AG09319 (cell line): ENCODE data around the gene ADAMTS18.

Experiments
- DNase-seq: peaks from one replicate; pipeline ENCODE4 v3.0.0-alpha.2; 2010; ENCODE audit warnings: low read depth; ENCODE audit errors: extremely low read depth
- CTCF ChIP-seq: IDR thresholded peaks from 2 replicates; pipeline ENCODE4 v1.5.1; 2011; ENCODE audit warnings: low read depth, mild to moderate bottlenecking, inconsistent platforms, low read length, moderate library complexity

Gene ADAMTS18

DNA sequence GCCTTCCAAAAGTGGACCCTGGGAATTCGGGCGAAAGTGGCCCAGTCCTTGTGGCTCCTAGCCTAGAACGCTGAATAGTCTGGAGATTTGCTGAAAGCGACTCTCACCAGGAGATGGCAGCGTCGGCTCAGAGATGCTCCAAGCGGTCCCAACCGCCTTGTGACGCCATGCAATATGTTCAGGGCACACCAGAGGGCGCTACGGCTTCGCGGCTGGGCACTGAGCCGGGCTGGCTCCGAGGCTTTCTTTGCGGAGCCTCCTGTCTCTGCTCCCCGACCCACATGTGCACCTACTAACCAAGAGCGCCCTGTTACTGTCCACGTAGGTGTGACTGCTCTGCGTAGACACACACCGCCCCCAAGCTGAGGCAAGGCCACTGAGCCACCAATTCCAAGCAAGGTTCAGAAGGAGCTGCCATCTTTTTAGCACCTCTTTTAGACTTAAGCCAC lies 198.7 kb downstream of the ADAMTS18 start:
- TF ChIP-seq CTCF, result no peak; the same call in none of the 2 replicates
- DNase-seq, result peak; percentile 58

DNA sequence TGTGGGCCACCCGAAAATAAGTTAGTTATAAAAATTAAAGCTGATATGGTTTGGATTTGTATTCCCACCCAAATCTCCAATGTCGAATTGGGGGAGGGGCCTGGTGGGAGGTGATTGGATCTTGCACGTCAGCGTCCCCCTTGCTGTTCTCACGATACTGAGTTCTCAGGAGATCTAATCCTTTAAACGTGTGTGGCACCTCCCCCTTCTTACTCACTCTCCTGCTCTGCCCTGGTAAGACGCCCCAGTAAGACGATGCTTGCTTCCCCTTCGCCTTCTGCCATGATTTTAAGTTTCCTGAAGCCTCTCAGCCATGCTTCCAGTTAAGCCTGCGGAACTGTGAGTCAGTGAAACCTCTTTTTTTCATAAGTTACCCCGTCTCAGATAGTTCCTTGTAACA lies 200.2 kb downstream of the ADAMTS18 start:
- no peak for TF ChIP-seq CTCF
- no peak for DNase-seq

GRCh38 chr16:77233799-77234519 lies 200.9 kb downstream of the ADAMTS18 start:
- no peak for TF ChIP-seq CTCF
- DNase-seq, result no peak
